CD4-positive, CD25-positive, alpha-beta regulatory T cell (primary cell): ENCODE measurements around the gene PKHD1. TPM values are rescaled to one million over a fixed set of nuclear protein-coding genes. Genes with fewer than 3 reads are reported as not detected.

ENCODE experiments used
- ATAC-seq, 2 donors: fragments of 150-1000 bp; cut with Tn5 transposase; one replicate each; pipeline ENCODE4 v1.10.0; 2021; ENCODE audit warnings: low read depth in 2 of 2, moderate number of reproducible peaks in 2 of 2, moderate library complexity in 1 of 2
- DNase-seq, 3 donors: peaks; one replicate each; pipeline versions ENCODE4 v3.0.0 to v3.0.0-alpha.2; 2012 to 2022; ENCODE audit warnings: mixed read lengths in 1 of 3
- H3K27ac ChIP-seq: one replicate; pipeline ENCODE4 v1.7.0; 2013; ENCODE audit warnings: mild to moderate bottlenecking, low read length; ENCODE audit not compliant: insufficient read depth, poor library complexity, severe bottlenecking
- H3K27me3 ChIP-seq: one replicate; pipeline ENCODE4 v1.7.0; 2013; ENCODE audit warnings: low read length; ENCODE audit not compliant: control insufficient read depth, insufficient read depth
- H3K36me3 ChIP-seq: one replicate; pipeline ENCODE4 v1.7.0; 2013; ENCODE audit warnings: mild to moderate bottlenecking, low read length, moderate library complexity; ENCODE audit not compliant: control insufficient read depth, insufficient read depth
- H3K4me1 ChIP-seq: 2 replicates; pipeline ENCODE4 v1.7.0; 2013; ENCODE audit warnings: mild to moderate bottlenecking, low read length; ENCODE audit not compliant: insufficient read depth, control insufficient read depth, poor library complexity, severe bottlenecking
- H3K4me3 ChIP-seq: one replicate; pipeline ENCODE4 v1.7.0; 2013; ENCODE audit warnings: low read depth, mild to moderate bottlenecking, low read length, moderate library complexity
- H3K9me3 ChIP-seq, 2 experiments: 1 replicate in 1 of 2; 2 replicates in 1 of 2; pipeline ENCODE4 v1.7.0; 2013; ENCODE audit warnings: low read length in 2 of 2, mild to moderate bottlenecking in 1 of 2, moderate library complexity in 1 of 2; ENCODE audit not compliant: control insufficient read depth in 2 of 2
- H3K27ac Mint-ChIP-seq, 3 donors: one replicate each; pipeline ENCODE4 v1.8.0; 2020 to 2022; ENCODE audit warnings: mild to moderate bottlenecking in 3 of 3, mixed read lengths in 3 of 3, moderate library complexity in 2 of 3
- H3K27me3 Mint-ChIP-seq: one replicate; pipeline ENCODE4 v1.8.0; 2022; ENCODE audit warnings: mild to moderate bottlenecking, mixed read lengths
- H3K36me3 Mint-ChIP-seq: one replicate; pipeline ENCODE4 v1.8.0; 2020; ENCODE audit warnings: mixed read lengths
- H3K4me1 Mint-ChIP-seq, 4 donors: one replicate each; pipeline ENCODE4 v1.8.0; 2020 to 2022; ENCODE audit warnings: mixed read lengths in 4 of 4, mild to moderate bottlenecking in 1 of 4
- H3K4me3 Mint-ChIP-seq, 4 donors: one replicate each; pipeline ENCODE4 v1.8.0; 2020 to 2022; ENCODE audit warnings: mild to moderate bottlenecking in 4 of 4, mixed read lengths in 4 of 4, moderate library complexity in 3 of 4
- H3K9me3 Mint-ChIP-seq, 7 donors: one replicate each; pipeline ENCODE4 v1.8.0; 2020 to 2022; ENCODE audit warnings: mixed read lengths in 7 of 7, mild to moderate bottlenecking in 3 of 7, moderate library complexity in 2 of 7
- polyA plus RNA-seq, 4 donors: library from polyadenylated mRNA; unstranded; fragments of 300-500 nt; fragmentation: Illumina TruSeq; gene quantifications; one replicate each; pipeline ENCODE4 v1.2.3, GENCODE V29; 2021
- total RNA-seq: library from RNA; stranded (reverse); gene quantifications from one replicate; pipeline ENCODE4 v1.2.3, GENCODE V29; 2022

The PKHD1 gene
- total and polyA plus RNA-seq, 5 donors from 2014 or later = 0.02 TPM; not detected in 4

DNA sequence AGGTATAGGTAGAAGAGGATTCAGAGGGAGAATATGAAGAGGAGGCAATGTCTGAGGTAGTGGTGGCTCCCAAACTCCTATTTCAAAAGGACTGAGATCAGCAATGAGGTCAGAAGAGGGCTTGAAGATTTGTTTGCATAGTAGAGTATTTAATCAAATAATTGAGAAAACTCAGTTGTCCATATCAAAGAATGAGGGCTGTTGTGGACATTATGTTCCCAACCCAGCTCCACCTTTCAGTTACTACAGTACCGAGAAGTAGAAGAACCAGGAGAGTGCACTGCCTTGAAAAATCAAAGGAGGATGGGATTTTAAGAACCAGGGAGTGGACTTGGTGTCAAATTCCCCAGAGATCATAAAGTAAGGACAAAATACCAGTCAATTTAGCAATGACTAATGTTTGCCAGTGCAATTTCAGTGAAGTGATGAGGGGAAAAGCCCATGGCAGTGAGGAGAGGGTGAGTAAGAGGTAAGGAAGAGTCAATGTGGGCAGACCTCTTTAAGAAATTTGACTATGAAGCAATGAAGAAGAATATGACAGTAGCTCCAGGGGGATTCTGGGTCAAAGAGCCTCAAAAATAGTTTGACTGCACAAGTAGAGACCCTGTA, 382.4 kb downstream of the PKHD1 start:
- no peaks in the 10 kb centered on the region for H3K27me3 ChIP-seq
- H3K27ac ChIP-seq = no peak overlapping the region
- Mint-ChIP-seq H3K27me3 (no peaks in the 10 kb centered on the region), H3K36me3 (no peaks in the 10 kb centered on the region), H3K9me3 (peaks cover 0 to 6% (median 2%) of the 10 kb centered on the region in 7 donors), H3K4me3 (no peak overlapping the region), H3K27ac (no peak overlapping the region), H3K4me1 (no peaks in the 10 kb centered on the region)
- no peaks in the 10 kb centered on the region for H3K4me1 ChIP-seq
- ATAC-seq (no peak), DNase-seq (no peak)
- H3K9me3 ChIP-seq = no peaks in the 10 kb centered on the region
- H3K36me3 ChIP-seq = no peaks in the 10 kb centered on the region
- no peak overlapping the region for H3K4me3 ChIP-seq

DNA sequence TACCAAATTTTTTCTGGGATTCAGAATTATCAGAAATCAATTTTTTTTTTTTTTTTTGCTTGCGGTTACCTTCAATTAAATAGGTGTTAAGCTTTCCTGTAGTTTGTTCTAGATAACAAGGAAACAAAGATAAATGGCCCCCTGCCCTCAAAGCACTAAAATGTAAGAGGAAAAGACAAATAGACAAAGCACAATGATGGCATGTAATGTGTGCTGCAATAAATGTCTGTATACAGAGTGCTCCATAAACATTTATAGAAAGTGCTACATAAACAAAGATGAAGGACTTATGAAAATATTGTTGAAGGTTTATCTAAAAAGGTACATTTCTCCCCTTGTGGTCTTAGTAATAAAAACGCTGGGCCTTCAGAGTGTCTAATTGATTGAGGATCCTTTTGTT, 384.6 kb downstream of the PKHD1 start:
- H3K36me3 ChIP-seq = no peaks in the 10 kb centered on the region
- no peaks in the 10 kb centered on the region for H3K27me3 ChIP-seq
- ATAC-seq (no peak), DNase-seq (no peak)
- no peak overlapping the region for H3K27ac ChIP-seq
- Mint-ChIP-seq H3K4me1 (no peaks in the 10 kb centered on the region), H3K27ac (no peak overlapping the region), H3K4me3 (no peak overlapping the region), H3K36me3 (no peaks in the 10 kb centered on the region), H3K27me3 (no peaks in the 10 kb centered on the region), H3K9me3 (peaks cover 0 to 5% (median 0%) of the 10 kb centered on the region in 7 donors)
- no peak overlapping the region for H3K4me3 ChIP-seq
- no peaks in the 10 kb centered on the region for H3K4me1 ChIP-seq
- H3K9me3 ChIP-seq = no peaks in the 10 kb centered on the region

DNA sequence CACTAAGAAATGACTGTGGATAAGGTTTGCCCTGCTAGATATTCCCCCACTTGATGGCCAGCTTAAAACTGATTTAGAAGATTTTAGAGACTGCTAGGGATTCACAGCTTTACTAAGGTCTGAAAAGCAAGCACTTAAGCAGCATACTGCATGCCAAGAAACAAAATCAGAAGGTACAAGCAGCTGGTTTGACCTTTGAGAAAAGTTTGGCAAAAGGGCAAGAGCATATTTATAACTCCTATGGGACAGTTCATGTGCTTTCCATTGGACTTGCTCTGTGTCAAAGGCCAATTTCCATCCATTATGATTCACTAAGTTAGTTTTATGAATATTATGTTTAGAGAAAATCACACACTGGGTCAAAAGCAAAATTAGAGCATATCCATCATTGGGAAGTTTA, 402.8 kb downstream of the PKHD1 start:
- Mint-ChIP-seq H3K27ac (no peak overlapping the region), H3K4me1 (no peaks in the 10 kb centered on the region), H3K27me3 (no peaks in the 10 kb centered on the region), H3K9me3 (peaks cover 0 to 16% (median 0%) of the 10 kb centered on the region in 7 donors), H3K4me3 (no peak overlapping the region), H3K36me3 (no peaks in the 10 kb centered on the region)
- Histone ChIP-seq H3K27ac (no peak overlapping the region), H3K36me3 (no peaks in the 10 kb centered on the region), H3K9me3 (no peaks in the 10 kb centered on the region), H3K4me1 (no peaks in the 10 kb centered on the region), H3K4me3 (no peak overlapping the region), H3K27me3 (no peaks in the 10 kb centered on the region)
- ATAC-seq = no peak
- no peak for DNase-seq

DNA sequence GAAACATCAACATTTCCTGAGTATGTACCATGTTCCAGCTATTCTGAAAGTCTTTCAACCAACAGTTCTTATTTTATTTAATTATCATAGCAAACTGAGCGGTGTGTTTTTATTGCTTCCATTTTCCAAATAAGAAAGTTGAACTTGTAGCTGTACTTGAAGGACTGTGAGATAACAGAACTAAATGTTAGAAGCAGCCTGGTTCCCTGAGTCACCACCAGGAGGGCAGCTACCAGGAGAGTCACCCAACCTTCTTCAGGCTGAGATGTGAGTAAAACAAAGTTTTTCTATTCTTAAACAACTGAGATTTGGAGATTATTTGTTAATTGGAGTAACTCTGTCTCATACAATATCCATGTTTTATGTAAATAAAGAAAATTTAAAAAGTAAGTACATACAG, 403.4 kb downstream of the PKHD1 start:
- Histone ChIP-seq H3K27ac (no peak overlapping the region), H3K27me3 (no peaks in the 10 kb centered on the region), H3K9me3 (no peaks in the 10 kb centered on the region), H3K36me3 (no peaks in the 10 kb centered on the region), H3K4me3 (no peak overlapping the region), H3K4me1 (no peaks in the 10 kb centered on the region)
- Mint-ChIP-seq H3K4me3 (no peak overlapping the region), H3K27ac (no peak overlapping the region), H3K36me3 (no peaks in the 10 kb centered on the region), H3K9me3 (peaks cover 0 to 16% (median 0%) of the 10 kb centered on the region in 7 donors), H3K4me1 (no peaks in the 10 kb centered on the region), H3K27me3 (no peaks in the 10 kb centered on the region)
- DNase-seq (no peak), ATAC-seq (no peak)

DNA sequence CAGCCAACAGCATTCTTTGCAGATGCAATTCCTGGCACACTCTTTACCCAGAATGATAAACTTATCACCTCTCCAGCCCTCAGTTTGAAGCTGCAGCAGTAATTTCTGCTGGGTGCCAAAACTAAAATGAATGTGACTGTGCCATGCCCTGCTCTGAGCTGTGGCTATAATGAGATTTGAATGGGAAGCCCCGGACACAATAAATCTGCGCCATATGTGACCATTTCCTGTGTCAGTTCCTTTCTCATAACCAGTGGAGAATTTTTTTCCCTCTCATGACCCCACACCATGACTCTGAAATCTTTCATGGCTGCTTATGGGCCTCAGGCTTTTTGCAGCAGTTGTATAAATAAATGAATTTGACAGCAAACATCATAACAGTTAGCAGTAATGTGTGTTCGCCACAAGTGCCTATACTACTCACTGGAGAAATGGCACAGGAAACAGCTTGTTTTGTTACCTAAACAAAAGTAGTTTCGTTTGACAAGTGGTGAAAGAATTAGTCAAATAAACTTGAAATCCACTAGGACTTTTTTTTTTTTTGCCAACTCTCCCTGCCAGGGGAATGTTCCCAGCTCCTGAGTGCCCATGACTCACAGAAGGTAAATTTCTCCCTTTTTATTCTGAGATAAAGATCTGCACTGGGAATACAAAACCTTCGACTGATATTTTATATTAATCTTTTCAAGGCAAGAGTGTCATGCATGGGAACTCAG, 408.4 kb downstream of the PKHD1 start:
- Mint-ChIP-seq H3K27me3 (no peaks in the 10 kb centered on the region), H3K9me3 (peaks cover 0 to 7% (median 2%) of the 10 kb centered on the region in 7 donors), H3K36me3 (no peaks in the 10 kb centered on the region), H3K4me1 (no peaks in the 10 kb centered on the region), H3K4me3 (no peak overlapping the region), H3K27ac (no peak overlapping the region)
- Histone ChIP-seq H3K36me3 (no peaks in the 10 kb centered on the region), H3K4me1 (no peaks in the 10 kb centered on the region), H3K27me3 (no peaks in the 10 kb centered on the region), H3K9me3 (no peaks in the 10 kb centered on the region), H3K27ac (no peak overlapping the region), H3K4me3 (no peak overlapping the region)
- DNase-seq = no peak
- ATAC-seq = no peak

DNA sequence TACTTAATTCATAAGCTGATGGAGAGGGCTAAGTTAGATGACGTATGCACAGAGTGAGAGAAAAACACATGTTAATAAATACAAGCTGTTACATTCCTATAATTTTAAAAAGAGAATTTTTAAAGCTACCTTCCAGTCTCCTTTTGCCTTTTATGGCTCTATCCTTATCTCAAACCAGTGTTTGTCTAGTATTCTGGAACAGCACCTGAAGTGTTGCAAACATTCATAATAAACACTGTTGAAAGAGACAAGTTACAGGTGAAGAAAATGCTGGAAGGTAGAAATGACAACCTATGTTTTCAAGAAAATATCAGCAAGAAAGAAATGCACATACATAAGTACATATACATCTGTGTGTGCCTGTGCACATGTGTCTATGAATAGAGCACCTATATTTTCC, 409.1 kb downstream of the PKHD1 start:
- Mint-ChIP-seq H3K4me3 (no peak overlapping the region), H3K36me3 (no peaks in the 10 kb centered on the region), H3K4me1 (no peaks in the 10 kb centered on the region), H3K9me3 (peaks cover 0 to 10% (median 3%) of the 10 kb centered on the region in 7 donors), H3K27me3 (no peaks in the 10 kb centered on the region), H3K27ac (no peak overlapping the region)
- Histone ChIP-seq H3K4me3 (no peak overlapping the region), H3K27me3 (no peaks in the 10 kb centered on the region), H3K36me3 (no peaks in the 10 kb centered on the region), H3K9me3 (no peaks in the 10 kb centered on the region), H3K27ac (no peak overlapping the region), H3K4me1 (no peaks in the 10 kb centered on the region)
- ATAC-seq (no peak), DNase-seq (no peak)

DNA sequence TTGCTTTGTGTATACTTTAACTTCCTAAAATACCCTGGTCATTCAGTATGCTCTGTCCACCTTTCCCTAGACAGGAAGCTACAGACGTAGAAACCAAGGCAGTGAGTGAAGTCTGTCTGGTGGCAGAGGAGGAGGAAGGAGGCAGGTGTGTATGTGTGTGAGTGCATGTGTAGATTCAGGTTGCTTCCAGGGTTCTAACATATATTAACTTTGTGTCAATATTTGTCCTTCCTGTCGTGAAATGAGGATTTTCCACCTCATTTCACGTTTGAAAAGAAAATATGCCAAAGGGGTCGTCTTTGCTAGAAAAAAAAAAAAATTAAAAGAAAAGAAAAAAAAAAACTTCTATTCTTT, 411.5 kb downstream of the PKHD1 start:
- Histone ChIP-seq H3K4me3 (no peak overlapping the region), H3K27ac (no peak overlapping the region), H3K4me1 (no peaks in the 10 kb centered on the region), H3K9me3 (no peaks in the 10 kb centered on the region), H3K36me3 (no peaks in the 10 kb centered on the region), H3K27me3 (no peaks in the 10 kb centered on the region)
- Mint-ChIP-seq H3K4me1 (no peaks in the 10 kb centered on the region), H3K27me3 (no peaks in the 10 kb centered on the region), H3K27ac (no peak overlapping the region), H3K36me3 (no peaks in the 10 kb centered on the region), H3K4me3 (no peak overlapping the region), H3K9me3 (peaks cover 0 to 10% (median under 1%) of the 10 kb centered on the region in 7 donors)
- ATAC-seq (no peak), DNase-seq (no peak)
